Measurements from ENCODE around the gene PEX26.
"Not testable (repeated sequence)": the region's sequence is repeated elsewhere in the genome, so short reads cannot be mapped to it uniquely, and the experiment has no call there.

PEX26 gene

GRCh38 chr22:18071968-18072310 lies 5.9 kb upstream of the PEX26 start:
- no peak for DNase-seq

DNA sequence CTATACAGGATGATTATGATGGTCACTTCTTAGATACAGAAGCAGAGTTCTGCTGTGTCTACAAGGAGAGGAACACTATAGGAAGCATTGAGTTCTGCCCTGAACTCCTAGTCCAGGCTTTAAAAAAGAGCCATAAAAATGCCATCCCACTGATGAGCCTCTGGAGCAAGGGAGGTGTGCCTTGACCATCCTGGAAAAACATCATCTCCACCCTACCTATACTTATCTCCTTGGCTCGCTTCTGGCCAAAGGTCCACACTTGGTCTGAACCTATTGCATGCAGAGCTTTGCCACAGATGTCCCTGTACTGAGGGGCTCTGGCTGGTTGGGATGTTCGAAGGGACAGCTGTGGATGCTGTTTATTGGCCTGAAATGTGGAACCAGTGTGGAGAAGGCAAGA lies 4.3 kb upstream of the PEX26 start:
- DNase-seq, result no peak

GRCh38 chr22:18073927-18074326 lies 3.9 kb upstream of the PEX26 start:
- DNase-seq, result not testable (repeated sequence)

DNA sequence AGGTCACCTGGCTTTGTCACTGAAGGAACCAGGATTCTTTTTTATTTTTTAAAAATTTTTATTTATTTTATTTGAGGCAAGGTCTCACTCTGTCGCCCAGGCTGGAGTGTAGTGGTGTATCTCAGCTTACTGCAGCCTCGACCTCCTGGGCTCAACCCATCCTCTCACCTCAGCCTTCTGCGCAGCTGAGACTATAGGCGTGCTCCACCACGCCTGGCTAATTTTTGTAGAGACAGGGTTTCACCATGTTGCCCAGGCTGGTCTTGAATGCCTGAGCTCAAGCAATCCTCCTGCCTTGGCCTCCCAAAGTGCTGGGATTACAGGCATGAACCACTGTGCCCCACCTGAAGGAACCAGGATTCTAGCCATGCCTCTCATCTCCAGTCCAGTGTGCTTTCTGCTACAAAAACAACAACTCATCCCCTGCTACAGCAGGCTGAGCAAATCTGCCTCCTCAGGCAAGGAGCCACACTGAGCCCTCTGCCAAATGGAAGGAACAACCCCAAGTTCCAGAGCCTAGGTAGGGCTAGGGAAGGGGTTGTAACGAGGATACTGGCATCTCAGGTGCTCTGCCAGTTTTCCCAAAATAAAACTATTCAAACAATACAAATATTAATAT lies 2.6 kb upstream of the PEX26 start:
- no peak for DNase-seq

DNA sequence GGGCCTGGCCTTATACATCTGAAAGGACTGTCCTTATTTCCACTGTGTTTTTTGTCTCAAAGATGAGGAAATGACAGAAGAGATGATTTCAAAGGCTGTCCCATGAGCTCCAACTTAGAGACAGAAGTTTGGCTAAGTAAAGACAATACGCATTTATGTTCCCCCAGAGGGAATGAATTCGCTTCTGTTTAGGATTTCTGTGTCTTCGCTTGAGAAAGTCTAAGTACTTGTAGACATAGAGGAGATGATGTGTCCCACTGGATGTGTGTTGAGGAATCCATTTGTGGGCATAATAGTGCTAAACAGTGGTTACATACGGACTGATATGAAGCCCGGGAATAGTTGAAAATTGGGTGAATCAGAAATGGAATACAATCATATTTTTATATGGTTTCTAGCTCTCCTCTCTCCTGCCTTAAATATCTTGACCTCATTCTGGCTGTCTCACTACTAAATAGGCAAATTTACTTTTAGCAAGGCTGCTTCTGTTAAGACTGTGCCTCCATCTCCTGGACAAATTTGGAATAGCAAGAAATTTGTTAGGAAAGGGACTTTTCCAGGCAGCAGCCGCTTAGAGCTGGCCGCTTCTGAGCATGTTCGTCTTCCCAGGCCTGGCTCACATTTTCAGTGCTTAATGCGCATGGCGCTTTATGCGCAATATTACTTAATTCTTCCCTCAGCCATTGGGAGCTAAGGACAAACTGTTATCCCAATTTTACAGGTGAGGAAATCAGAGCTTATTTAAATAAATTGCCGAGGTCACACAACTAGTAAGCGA lies 1.9 kb upstream of the PEX26 start:
- peak; percentile 21 for DNase-seq

DNA sequence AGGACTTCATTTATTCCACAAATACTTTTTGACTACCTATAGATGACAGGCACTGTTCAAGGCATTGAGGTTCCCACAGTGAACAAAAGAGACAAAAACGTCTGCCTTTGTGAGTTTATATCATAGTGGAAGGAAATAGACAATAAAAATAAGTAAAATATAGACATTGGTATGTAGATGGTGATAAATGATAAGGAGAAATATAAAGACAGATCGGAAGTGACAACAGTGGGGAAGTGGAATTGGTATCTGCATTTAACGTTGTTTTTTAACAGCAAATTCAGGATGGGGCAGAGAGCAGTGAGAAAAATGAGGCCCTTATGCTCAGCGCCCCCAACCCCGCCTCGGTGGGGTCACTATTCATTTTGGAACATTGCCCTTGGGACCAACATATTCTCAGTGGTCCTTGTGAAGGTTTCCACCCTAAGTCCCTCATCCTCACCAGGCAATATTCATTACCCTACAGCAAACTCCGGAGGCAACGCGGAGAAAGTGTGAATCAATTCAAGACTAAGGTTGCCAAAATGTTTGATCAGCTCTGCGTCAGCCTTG lies 627 bp upstream of the PEX26 start:
- no peak for DNase-seq

GRCh38 chr22:18078329-18079041 lies 695 bp downstream of the PEX26 start:
- peak; percentile 53 for DNase-seq

- no peak for DNase-seq
These were observed 2.0 kb downstream of the PEX26 start for GRCh38 chr22:18079706-18080233.

DNA sequence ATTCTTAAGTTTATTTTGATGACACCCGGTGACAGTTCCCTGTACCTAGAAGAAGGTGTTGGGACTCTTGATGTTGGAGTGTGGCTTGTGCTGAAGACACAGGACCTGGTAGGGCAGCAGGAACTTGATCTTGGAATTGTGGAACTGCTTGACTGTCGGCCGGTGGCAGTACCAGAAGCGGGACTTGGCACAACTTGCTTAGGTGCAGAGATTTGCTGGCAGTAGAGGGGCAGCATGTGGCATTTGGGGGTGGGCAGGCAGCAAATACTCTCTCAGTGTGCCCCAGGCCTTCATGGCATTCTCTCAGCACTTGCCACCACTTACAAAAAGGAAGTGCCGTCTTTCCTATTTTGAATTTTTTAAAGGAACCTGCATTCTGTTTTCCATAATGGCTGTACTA lies 3.6 kb downstream of the PEX26 start:
- DNase-seq, result no peak

DNA sequence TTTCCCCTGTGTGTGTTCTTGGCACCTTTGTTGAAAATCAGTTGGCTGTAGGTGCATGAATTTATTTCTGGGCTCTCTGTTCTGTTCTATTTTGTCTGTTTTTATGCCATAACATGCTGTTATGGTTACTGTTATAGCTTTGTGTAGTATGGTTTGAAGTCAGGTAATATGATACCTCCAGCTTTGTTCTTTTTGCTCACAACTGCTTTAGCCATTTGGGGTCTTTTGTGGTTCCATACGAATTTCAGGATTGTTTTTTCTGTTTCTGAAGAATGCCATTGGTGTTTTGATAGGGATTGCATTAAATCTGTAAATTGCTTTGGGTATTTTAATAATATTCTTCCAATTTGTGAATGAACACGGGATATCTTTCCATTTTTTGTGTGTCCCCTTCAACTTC lies 4.7 kb downstream of the PEX26 start:
- no peak for DNase-seq

DNA sequence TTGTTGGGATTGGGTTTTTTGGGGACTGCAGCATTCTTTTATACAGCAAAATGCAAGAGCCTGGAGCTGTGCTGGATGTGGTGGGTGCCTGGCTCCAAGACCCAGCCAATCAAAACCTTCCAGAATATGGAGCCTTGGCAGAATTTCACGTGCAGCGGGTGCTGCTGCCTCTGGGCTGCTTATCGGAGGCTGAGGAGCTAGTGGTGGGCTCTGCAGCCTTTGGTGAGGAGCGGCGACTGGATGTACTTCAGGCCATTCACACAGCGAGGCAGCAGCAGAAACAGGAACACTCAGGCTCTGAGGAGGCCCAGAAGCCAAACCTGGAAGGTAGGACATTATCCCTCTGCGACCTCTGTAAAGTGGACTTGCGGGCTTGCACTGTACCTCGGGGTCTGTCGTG lies 5.6 kb downstream of the PEX26 start:
- DNase-seq, result no peak

- no peak for DNase-seq
These were observed 7.4 kb downstream of the PEX26 start for GRCh38 chr22:18085188-18085587.

DNA sequence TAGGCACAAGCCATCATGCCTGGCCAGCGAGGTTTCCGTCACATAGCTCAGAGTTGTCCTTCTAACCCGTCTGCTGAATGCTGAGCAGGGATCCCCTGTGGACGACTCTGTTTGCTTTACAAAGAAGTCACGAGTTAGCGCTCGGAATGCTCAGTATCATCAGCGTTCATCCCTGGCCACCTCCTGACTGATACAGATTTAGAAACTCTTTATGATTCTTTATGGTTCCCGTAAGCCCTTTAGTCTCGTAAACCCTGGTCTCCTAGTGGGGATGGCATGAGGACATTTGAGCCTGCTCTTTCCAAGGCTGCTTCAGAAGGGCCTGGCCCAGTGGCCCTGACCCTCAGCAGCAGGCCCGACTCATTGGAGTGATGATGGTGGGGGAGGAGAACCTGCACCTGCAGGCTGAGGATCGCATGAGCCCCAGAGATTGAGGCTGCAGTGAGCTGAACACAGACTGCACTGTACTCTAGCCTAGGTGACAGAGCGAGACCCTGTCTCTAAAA lies 9.6 kb downstream of the PEX26 start:
- DNase-seq, result no peak

DNA sequence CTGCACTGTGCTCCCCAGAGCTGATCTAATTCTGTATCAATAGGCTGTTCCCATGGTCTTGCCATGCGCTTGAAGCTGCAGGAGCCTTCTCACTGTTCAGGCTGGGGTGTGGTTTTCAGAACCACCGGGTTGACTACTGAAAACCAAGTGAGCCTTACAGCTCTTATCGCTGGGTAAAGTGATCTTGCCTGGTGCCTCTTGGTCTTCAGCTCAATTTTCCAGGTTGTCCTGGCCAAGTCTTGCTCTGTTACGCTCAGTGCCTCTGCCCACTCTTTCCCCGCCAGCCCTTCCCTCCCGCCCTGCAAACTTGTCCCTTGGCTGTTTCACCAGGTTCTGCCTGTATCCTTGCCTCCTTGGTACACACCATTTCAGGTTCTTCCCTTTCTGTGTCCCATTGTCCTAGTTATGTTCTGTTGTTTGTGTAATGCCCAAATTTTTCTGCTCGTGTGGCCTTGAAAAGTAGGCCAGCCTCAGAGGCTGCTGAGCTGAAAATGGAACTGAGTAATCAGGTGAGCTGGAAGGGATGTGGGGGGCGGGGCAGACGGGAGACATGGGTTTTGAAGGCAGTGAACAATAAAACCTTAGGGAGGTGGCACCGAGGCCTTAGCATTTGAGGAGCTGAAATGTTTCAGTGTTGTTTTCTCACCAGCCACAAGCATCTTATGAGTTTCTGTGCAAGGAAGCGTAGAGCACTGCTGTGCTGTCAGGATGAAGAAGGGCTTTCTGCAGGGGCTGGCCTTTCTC lies 11.2 kb downstream of the PEX26 start:
- peak; percentile 41 for DNase-seq

GRCh38 chr22:18090286-18090685 lies 12.5 kb downstream of the PEX26 start:
- DNase-seq, result no peak

DNA sequence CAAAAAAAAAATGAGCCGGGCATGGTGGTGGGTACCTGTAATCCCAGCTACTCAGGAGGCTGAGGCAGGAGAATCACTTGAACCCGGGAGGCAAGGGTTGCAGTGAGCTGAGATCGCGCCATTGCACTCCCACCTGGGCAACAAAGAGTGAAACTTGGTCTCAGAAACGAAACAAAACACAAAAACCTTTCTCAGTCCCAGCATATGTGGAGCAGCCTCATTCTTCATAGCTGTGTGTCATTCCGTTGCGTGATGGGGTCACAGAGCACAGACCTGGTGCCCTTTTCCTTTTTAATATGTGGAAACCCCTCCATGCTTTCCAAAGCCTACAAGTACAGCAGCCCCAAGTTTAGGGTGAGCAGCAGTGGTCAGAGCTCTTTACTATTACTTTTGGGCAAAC lies 13.7 kb downstream of the PEX26 start:
- DNase-seq, result no peak

- peak; percentile 54 for DNase-seq
These were observed 14.2 kb downstream of the PEX26 start for GRCh38 chr22:18091916-18092526.

DNA sequence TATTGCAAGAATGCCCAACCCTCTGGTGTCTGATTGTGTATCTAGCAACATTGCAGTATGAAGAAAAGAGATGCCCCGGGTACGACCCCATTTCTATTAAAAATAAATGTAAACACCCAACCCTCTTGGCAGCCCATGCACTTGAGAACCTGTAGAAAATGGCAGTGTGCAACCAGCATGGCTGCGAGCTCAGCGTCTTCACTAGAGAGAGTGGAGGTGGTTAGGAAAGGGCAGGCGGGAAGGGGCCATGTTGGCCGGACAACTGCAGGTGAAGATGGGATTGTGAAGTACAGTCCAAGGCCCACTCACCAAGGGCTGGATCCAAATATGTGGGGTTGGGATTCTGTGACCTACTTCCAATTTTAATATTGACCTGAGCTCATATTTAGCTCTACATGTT lies 15.9 kb downstream of the PEX26 start:
- DNase-seq, result no peak

DNA sequence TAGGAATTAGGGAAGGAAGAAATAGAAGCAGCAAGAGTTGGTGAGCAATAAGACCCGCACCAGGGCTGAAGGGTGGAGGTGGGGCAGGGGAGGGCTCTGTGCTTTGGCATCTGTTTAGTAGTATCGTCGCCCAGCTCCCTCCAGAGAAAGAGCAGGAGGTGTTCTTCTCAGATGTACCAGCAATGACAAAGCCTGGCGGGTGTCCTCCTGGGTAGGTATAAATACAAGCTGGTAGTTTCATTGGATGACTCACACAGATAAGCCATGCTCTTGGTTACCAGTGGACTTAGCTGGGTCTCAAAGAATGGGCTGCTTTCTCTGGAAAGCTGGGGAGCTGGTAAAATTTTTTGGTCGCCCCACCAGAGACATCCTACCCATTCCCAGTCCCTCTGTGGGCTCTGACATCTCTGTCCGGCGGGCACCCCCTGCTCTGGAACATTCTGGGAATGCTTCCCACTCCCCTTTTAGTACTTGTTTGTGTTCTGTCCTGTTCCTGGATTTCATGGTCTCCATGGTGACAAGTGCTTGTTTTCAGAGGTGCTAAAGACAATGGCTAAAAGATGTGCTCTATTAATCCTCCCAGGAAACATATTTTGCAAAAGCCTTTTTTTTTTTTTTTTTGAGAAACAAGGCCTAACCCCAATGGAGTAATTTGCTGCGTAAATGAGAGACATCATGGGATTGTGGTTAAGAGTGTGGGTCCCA lies 17.5 kb downstream of the PEX26 start:
- DNase-seq, result no peak

- peak; percentile 24 for DNase-seq
These were observed 19.0 kb downstream of the PEX26 start for GRCh38 chr22:18096823-18097222.

DNA sequence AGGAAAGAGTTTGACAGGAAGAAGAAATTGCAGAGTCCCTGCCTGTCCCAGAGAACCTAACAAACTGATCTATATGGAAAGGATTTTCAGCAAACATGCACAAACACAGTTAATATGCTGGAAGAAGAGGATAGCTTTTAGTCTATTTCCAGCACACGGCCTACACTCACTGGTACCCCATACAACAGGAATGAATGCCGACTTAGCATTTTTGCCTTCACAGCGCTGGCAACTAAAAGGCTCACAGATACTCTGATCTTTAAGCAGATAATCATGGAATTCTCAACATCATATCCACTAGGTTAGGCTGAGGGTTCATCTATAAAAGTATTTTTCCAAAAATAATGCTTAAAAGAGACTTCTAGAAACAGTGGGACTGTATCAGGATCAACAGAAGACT lies 23.0 kb downstream of the PEX26 start:
- no peak for DNase-seq

DNA sequence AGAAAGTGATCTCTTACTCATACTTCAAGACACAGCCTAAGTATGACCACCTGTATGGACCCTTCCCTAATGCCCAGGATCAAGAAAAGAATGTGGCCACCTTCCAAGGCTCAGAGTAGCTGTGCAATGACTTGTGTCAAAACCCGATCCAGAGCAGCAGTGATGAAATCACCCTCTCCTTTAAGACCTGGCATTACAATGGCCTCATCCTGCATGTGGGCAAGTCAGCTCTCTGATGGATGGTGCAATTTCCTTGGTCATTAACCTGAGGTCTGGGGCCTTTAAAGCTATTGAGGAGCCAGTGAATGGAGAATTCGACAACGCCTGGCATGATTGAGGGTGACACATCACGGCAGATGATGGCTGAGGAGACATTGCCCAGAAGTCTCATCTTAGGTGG lies 23.7 kb downstream of the PEX26 start:
- no peak for DNase-seq

All from activated naive CD4-positive, alpha-beta T cell treated with Interleukin-2 at 50 U/mL for 16 hours (primary cell).